OCI-LY3 (cell line): ENCODE results near the gene NTNG1.

Source experiments
- CTCF ChIP-seq: fragments of 200-600, 300-600 bp; sonication (generic); IDR thresholded peaks from 2 replicates; pipeline ENCODE4 v1.5.1; 2014; ENCODE audit warnings: antibody characterized with exemption, low read length, low read depth
- EZH2phosphoT487 ChIP-seq: fragments of 200-600 bp; shearing (Covaris generic); IDR thresholded peaks from 2 replicates; pipeline ENCODE4 v1.6.1; 2018; ENCODE audit warnings: antibody characterized with exemption, mixed run types, low read depth

DNA sequence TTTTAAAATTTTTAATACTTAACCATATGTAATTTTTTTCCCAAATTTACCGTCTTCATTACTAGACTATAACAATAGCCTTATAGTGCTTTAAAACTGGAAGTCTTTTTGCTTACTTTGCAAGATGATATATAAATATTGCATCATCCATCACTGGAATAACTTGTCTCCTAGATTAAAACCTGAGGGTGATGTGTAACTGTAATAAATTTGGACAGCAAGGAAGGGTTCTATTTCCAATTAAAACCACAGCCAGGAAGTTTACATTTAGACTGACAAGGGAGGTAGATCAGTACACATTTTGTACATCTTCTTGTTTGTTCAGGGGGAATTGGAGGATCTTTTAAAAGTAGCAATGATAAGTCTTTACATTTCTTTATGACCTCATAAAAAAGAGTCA, 21.9 kb downstream of the NTNG1 start:
- TF ChIP-seq CTCF (no peak), EZH2phosphoT487 (no peak)
